ENCODE measurements around the gene MALRD1.

MALRD1 gene

DNA sequence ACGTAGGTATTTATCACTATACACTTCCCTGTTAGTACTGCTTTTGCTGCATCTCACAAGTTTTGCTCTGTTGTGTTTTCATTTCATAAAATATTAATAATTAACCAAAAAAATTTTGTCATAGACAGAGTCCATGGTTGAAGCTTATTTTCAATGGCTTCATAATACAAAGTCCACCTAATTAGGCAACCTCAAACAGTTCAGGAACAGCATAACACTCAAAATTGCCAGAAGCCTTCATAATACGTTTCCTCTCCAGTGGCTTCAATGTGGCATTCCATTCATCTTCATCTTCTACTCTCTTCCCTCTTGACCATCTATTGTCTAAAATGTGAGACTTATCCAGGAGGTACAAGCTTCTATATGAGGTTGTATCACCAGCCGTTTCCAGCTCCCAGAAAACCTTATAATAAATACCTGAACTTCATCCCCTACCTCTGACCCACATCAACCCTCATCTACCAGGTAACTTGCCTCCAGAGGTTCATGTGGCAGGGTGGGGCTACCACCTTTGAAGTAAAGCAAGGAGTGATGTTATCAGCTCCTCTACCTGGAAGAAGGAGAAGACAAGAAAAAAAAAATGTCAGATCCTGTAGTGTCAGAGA is 337.3 kb downstream of the MALRD1 start:
- H3K4me3 ChIP-seq (ENCODE audit: low read depth in 1 of 2, low read length in 2 of 2), result no peak overlapping the region
- H3K27me3 ChIP-seq (ENCODE audit: control insufficient read depth in 1 of 2, insufficient read depth in 2 of 2, low read length in 2 of 2), result no peaks in the 10 kb centered on the region
- H3K36me3 ChIP-seq (ENCODE audit: control insufficient read depth in 1 of 2, insufficient read depth in 2 of 2, low read length in 2 of 2), result peaks cover 5 to 15% of the 10 kb centered on the region in 2 donors
- H3K27ac ChIP-seq (ENCODE audit: low read depth, low read length), result no peak overlapping the region
- no peak overlapping the region for H3K9ac ChIP-seq (ENCODE audit: low read depth in 1 of 2, low read length in 2 of 2)
- H3K4me1 ChIP-seq (ENCODE audit: control insufficient read depth in 1 of 2, insufficient read depth in 2 of 2, low read length in 2 of 2), result peaks cover 0 to 11% of the 10 kb centered on the region in 2 donors
- peaks cover 0 to 7% of the 10 kb centered on the region in 2 donors for H3K9me3 ChIP-seq (ENCODE audit: control insufficient read depth in 1 of 2, low read length in 2 of 2)

DNA sequence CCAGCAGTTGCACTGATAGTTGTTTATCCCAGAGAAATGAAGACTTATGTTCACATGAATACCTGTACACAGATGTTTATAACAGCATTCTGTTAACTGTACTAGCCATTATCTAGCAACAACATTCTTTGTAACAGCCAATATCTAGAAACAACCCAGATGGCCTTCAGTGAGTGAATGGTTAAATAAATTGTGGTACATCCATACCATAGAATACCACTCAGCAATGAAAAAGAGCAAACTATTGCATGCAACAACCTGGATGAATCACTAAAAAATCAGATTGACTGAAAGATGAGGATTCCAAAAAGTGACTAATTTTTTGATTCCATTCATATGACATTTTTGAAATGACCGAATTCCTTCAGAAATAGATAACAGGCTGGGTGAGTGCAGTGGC is 360.3 kb downstream of the MALRD1 start:
- no peak overlapping the region for H3K27ac ChIP-seq (ENCODE audit: low read depth, low read length)
- H3K4me1 ChIP-seq (ENCODE audit: control insufficient read depth in 1 of 2, insufficient read depth in 2 of 2, low read length in 2 of 2), result no peaks in the 10 kb centered on the region
- H3K36me3 ChIP-seq (ENCODE audit: control insufficient read depth in 1 of 2, insufficient read depth in 2 of 2, low read length in 2 of 2), result no peaks in the 10 kb centered on the region
- no peaks in the 10 kb centered on the region for H3K9me3 ChIP-seq (ENCODE audit: control insufficient read depth in 1 of 2, low read length in 2 of 2)
- H3K27me3 ChIP-seq (ENCODE audit: control insufficient read depth in 1 of 2, insufficient read depth in 2 of 2, low read length in 2 of 2), result no peaks in the 10 kb centered on the region
- no peak overlapping the region for H3K9ac ChIP-seq (ENCODE audit: low read depth in 1 of 2, low read length in 2 of 2)
- no peak overlapping the region for H3K4me3 ChIP-seq (ENCODE audit: low read depth in 1 of 2, low read length in 2 of 2)

DNA sequence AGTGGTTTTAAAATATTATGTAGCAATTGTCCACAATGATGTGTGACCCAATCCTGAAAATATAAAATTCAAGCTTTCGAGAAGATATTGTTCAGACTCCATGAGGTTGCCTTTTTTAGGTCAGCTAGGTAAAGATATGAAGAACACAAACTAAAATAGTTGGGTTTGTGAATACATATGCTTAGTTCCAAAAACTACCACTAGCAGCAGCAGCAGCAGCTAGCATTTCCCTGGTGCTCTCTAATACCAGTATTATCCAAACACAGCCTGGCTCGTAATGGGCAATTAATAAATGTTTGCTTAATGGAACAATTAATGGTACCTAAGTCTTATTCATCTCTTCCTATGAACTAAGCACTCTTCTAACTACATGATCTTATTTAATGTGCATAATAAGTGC is 362.5 kb downstream of the MALRD1 start:
- Histone ChIP-seq H3K9ac (ENCODE audit: low read depth in 1 of 2, low read length in 2 of 2) (no peak overlapping the region), H3K27ac (ENCODE audit: low read depth, low read length) (no peak overlapping the region), H3K4me1 (ENCODE audit: control insufficient read depth in 1 of 2, insufficient read depth in 2 of 2, low read length in 2 of 2) (no peaks in the 10 kb centered on the region), H3K4me3 (ENCODE audit: low read depth in 1 of 2, low read length in 2 of 2) (no peak overlapping the region), H3K27me3 (ENCODE audit: control insufficient read depth in 1 of 2, insufficient read depth in 2 of 2, low read length in 2 of 2) (no peaks in the 10 kb centered on the region), H3K9me3 (ENCODE audit: control insufficient read depth in 1 of 2, low read length in 2 of 2) (no peaks in the 10 kb centered on the region), H3K36me3 (ENCODE audit: control insufficient read depth in 1 of 2, insufficient read depth in 2 of 2, low read length in 2 of 2) (no peaks in the 10 kb centered on the region)

DNA sequence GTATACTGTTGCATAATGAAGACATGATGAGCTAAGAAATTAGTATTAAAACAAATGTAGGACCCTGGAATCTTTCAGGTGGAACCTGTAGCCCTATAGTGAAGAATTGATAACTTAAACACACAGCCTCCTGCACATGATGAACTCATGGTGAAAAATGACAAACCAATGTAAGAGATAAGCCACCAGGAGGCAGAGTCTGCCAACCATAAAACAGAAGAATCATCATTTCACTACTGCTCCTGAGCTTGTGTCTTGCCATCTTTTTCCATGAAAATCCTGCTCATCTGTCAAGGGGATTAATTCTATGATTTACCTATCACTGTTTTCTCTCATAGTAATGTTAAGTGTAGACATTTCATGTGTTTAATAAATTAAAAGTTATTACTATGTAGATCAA is 363.9 kb downstream of the MALRD1 start:
- Histone ChIP-seq H3K36me3 (ENCODE audit: control insufficient read depth in 1 of 2, insufficient read depth in 2 of 2, low read length in 2 of 2) (no peaks in the 10 kb centered on the region), H3K27me3 (ENCODE audit: control insufficient read depth in 1 of 2, insufficient read depth in 2 of 2, low read length in 2 of 2) (no peaks in the 10 kb centered on the region), H3K4me1 (ENCODE audit: control insufficient read depth in 1 of 2, insufficient read depth in 2 of 2, low read length in 2 of 2) (no peaks in the 10 kb centered on the region), H3K4me3 (ENCODE audit: low read depth in 1 of 2, low read length in 2 of 2) (no peak overlapping the region), H3K9me3 (ENCODE audit: control insufficient read depth in 1 of 2, low read length in 2 of 2) (no peaks in the 10 kb centered on the region), H3K27ac (ENCODE audit: low read depth, low read length) (no peak overlapping the region), H3K9ac (ENCODE audit: low read depth in 1 of 2, low read length in 2 of 2) (no peak overlapping the region)

DNA sequence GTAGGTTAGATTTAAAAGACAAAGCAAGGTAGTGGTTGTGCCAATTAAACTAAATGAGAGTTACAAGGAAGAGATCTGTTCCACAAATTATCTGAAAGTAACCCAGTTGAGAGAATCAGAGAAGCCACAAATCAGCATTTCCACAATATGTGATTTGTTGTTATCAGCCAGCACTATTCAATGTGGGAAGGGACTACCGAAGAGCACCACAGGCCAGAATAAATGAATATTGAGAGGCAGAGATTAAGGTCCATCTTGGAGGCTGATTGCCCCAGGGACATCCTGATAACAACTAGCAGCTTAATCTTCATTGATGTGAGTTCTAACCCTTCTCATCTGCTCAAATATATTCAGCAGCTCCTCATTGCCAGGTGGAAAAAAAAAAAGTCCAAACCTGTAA is 367.6 kb downstream of the MALRD1 start:
- no peaks in the 10 kb centered on the region for H3K27me3 ChIP-seq (ENCODE audit: control insufficient read depth in 1 of 2, insufficient read depth in 2 of 2, low read length in 2 of 2)
- no peak overlapping the region for H3K9ac ChIP-seq (ENCODE audit: low read depth in 1 of 2, low read length in 2 of 2)
- H3K4me3 ChIP-seq (ENCODE audit: low read depth in 1 of 2, low read length in 2 of 2), result no peak overlapping the region
- no peaks in the 10 kb centered on the region for H3K4me1 ChIP-seq (ENCODE audit: control insufficient read depth in 1 of 2, insufficient read depth in 2 of 2, low read length in 2 of 2)
- H3K27ac ChIP-seq (ENCODE audit: low read depth, low read length), result no peak overlapping the region
- H3K9me3 ChIP-seq (ENCODE audit: control insufficient read depth in 1 of 2, low read length in 2 of 2), result no peaks in the 10 kb centered on the region
- H3K36me3 ChIP-seq (ENCODE audit: control insufficient read depth in 1 of 2, insufficient read depth in 2 of 2, low read length in 2 of 2), result no peaks in the 10 kb centered on the region

DNA sequence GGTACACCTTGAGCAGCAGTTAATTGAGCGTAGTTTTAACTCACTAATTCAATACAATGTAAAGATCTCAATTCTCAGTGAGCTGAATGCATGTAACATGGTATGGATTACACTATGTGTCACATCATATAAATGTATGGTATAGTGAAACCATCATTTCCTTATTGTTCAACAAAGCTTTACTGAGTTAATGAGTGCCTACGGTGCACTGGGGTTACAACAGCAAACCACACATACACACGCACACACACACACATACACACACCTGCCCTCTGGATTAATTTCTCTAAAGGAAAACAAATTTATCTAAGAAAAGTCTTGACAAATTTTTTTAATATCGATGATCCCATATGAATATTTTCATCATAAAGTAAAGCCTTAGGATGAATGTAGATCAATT is 369.1 kb downstream of the MALRD1 start:
- Histone ChIP-seq H3K9me3 (ENCODE audit: control insufficient read depth in 1 of 2, low read length in 2 of 2) (no peaks in the 10 kb centered on the region), H3K9ac (ENCODE audit: low read depth in 1 of 2, low read length in 2 of 2) (no peak overlapping the region), H3K27ac (ENCODE audit: low read depth, low read length) (no peak overlapping the region), H3K36me3 (ENCODE audit: control insufficient read depth in 1 of 2, insufficient read depth in 2 of 2, low read length in 2 of 2) (no peaks in the 10 kb centered on the region), H3K4me3 (ENCODE audit: low read depth in 1 of 2, low read length in 2 of 2) (no peak overlapping the region), H3K4me1 (ENCODE audit: control insufficient read depth in 1 of 2, insufficient read depth in 2 of 2, low read length in 2 of 2) (no peaks in the 10 kb centered on the region), H3K27me3 (ENCODE audit: control insufficient read depth in 1 of 2, insufficient read depth in 2 of 2, low read length in 2 of 2) (no peaks in the 10 kb centered on the region)

DNA sequence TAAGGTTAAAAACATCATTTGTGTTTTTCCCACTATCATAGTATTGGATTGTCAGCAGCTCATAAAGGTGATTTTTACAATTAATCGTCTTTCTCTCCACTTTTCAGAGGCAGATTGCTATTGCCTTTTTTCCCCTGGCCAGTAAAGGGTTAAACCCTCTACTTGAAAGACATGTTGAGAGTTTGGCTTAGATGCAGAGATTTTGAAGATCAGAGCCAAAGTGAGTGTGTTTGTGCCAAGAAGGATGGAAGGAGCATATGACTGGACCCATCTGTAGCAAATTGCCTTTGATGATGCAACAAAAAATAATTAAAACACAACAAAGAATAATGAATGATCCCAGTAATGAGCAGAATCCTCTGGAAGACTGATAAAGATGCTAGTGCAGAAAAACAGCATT is 373.1 kb downstream of the MALRD1 start:
- H3K9me3 ChIP-seq (ENCODE audit: control insufficient read depth in 1 of 2, low read length in 2 of 2), result no peaks in the 10 kb centered on the region
- no peaks in the 10 kb centered on the region for H3K27me3 ChIP-seq (ENCODE audit: control insufficient read depth in 1 of 2, insufficient read depth in 2 of 2, low read length in 2 of 2)
- no peak overlapping the region for H3K4me3 ChIP-seq (ENCODE audit: low read depth in 1 of 2, low read length in 2 of 2)
- H3K9ac ChIP-seq (ENCODE audit: low read depth in 1 of 2, low read length in 2 of 2), result no peak overlapping the region
- H3K36me3 ChIP-seq (ENCODE audit: control insufficient read depth in 1 of 2, insufficient read depth in 2 of 2, low read length in 2 of 2), result no peaks in the 10 kb centered on the region
- no peak overlapping the region for H3K27ac ChIP-seq (ENCODE audit: low read depth, low read length)
- no peaks in the 10 kb centered on the region for H3K4me1 ChIP-seq (ENCODE audit: control insufficient read depth in 1 of 2, insufficient read depth in 2 of 2, low read length in 2 of 2)

DNA sequence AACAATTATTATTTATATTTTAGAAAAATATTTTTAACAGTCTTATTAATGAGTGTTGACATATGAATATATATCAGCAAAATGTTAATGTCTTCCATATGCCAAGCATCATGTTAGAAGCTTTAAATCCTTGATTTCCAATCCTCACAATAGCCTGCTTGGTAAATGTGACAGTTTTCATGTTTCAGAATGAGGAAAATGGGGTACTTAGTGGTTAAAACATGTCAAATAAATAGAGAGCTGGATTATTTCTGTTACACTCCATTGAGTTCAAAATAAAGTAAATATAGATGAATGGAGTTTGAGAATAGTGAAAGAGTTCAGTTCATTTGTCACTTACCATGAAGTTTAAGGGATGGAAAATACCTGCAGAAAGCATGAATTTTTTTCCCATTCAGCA is 377.4 kb downstream of the MALRD1 start:
- no peaks in the 10 kb centered on the region for H3K9me3 ChIP-seq (ENCODE audit: control insufficient read depth in 1 of 2, low read length in 2 of 2)
- H3K9ac ChIP-seq (ENCODE audit: low read depth in 1 of 2, low read length in 2 of 2), result no peak overlapping the region
- H3K27ac ChIP-seq (ENCODE audit: low read depth, low read length), result no peak overlapping the region
- no peak overlapping the region for H3K4me3 ChIP-seq (ENCODE audit: low read depth in 1 of 2, low read length in 2 of 2)
- H3K27me3 ChIP-seq (ENCODE audit: control insufficient read depth in 1 of 2, insufficient read depth in 2 of 2, low read length in 2 of 2), result no peaks in the 10 kb centered on the region
- H3K36me3 ChIP-seq (ENCODE audit: control insufficient read depth in 1 of 2, insufficient read depth in 2 of 2, low read length in 2 of 2), result no peaks in the 10 kb centered on the region
- no peaks in the 10 kb centered on the region for H3K4me1 ChIP-seq (ENCODE audit: control insufficient read depth in 1 of 2, insufficient read depth in 2 of 2, low read length in 2 of 2)

DNA sequence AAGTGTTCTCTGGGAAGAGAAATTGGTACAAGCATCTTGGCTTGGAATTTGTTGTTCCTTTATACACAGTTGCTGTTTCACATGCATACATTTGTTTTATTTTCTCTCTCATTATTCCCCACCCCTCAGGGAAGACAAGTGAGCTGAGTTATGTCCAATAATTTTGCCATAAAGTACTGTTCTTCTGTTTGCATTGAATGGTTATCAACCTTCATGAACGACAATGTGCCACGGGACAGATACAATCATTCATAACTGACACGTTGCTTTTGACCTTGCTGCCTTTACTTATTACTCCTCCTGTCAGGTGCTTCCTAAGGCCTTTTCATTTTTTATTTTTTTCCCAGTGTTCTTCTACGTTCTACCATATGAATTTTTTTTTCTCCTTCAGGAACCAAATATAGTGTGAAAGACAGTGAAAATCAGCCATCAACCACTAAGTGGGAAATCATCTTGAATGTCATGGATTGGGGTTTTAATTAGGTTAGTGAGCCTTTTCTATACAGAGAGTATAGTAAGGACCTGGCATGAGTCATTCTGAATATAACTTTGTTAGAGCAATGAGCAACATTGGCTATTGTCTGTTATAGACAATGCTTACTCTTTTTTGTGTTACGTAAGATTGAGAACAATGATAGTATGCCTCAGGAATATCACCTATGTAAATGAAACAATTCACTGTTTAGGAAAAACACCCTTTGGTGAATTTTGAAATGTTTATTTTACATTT is 383.2 kb downstream of the MALRD1 start:
- H3K36me3 ChIP-seq (ENCODE audit: control insufficient read depth in 1 of 2, insufficient read depth in 2 of 2, low read length in 2 of 2), result peaks cover 0 to 2% of the 10 kb centered on the region in 2 donors

DNA sequence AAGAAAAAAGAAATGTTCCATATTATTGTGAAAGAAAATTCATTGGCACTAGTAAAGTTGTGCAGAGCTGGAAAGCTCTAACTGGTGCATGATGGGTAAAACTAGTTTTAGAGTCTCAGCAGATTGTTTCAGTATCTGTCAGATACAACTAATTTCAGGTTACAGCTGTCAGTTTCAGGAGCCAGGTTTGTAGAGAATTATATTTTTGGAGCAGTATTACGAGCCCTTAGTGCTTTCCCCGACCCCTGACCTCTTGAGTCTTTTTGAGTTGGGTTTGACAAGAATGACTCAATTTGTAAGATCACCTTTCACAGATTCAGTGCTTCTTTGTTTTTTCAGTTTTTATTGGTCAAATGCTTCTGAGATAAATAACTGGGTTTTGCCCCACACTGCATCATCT is 401.3 kb downstream of the MALRD1 start:
- no peaks in the 10 kb centered on the region for H3K9me3 ChIP-seq (ENCODE audit: control insufficient read depth in 1 of 2, low read length in 2 of 2)
- H3K36me3 ChIP-seq (ENCODE audit: control insufficient read depth in 1 of 2, insufficient read depth in 2 of 2, low read length in 2 of 2), result peaks cover 2 to 9% of the 10 kb centered on the region in 2 donors
- no peaks in the 10 kb centered on the region for H3K4me1 ChIP-seq (ENCODE audit: control insufficient read depth in 1 of 2, insufficient read depth in 2 of 2, low read length in 2 of 2)
- no peak overlapping the region for H3K4me3 ChIP-seq (ENCODE audit: low read depth in 1 of 2, low read length in 2 of 2)
- H3K27ac ChIP-seq (ENCODE audit: low read depth, low read length), result no peak overlapping the region
- no peak overlapping the region for H3K9ac ChIP-seq (ENCODE audit: low read depth in 1 of 2, low read length in 2 of 2)
- no peaks in the 10 kb centered on the region for H3K27me3 ChIP-seq (ENCODE audit: control insufficient read depth in 1 of 2, insufficient read depth in 2 of 2, low read length in 2 of 2)

More for the DNA sequence above, 383.2 kb downstream of the MALRD1 start:
- no peaks in the 10 kb centered on the region for H3K27me3 ChIP-seq (ENCODE audit: control insufficient read depth in 1 of 2, insufficient read depth in 2 of 2, low read length in 2 of 2)
- H3K9me3 ChIP-seq (ENCODE audit: control insufficient read depth in 1 of 2, low read length in 2 of 2), result no peaks in the 10 kb centered on the region
- H3K9ac ChIP-seq (ENCODE audit: low read depth in 1 of 2, low read length in 2 of 2), result no peak overlapping the region
- H3K4me3 ChIP-seq (ENCODE audit: low read depth in 1 of 2, low read length in 2 of 2), result no peak overlapping the region
- H3K4me1 ChIP-seq (ENCODE audit: control insufficient read depth in 1 of 2, insufficient read depth in 2 of 2, low read length in 2 of 2), result no peaks in the 10 kb centered on the region
- no peak overlapping the region for H3K27ac ChIP-seq (ENCODE audit: low read depth, low read length)
